ENCODE data around the gene EMP1.

EMP1 gene

DNA sequence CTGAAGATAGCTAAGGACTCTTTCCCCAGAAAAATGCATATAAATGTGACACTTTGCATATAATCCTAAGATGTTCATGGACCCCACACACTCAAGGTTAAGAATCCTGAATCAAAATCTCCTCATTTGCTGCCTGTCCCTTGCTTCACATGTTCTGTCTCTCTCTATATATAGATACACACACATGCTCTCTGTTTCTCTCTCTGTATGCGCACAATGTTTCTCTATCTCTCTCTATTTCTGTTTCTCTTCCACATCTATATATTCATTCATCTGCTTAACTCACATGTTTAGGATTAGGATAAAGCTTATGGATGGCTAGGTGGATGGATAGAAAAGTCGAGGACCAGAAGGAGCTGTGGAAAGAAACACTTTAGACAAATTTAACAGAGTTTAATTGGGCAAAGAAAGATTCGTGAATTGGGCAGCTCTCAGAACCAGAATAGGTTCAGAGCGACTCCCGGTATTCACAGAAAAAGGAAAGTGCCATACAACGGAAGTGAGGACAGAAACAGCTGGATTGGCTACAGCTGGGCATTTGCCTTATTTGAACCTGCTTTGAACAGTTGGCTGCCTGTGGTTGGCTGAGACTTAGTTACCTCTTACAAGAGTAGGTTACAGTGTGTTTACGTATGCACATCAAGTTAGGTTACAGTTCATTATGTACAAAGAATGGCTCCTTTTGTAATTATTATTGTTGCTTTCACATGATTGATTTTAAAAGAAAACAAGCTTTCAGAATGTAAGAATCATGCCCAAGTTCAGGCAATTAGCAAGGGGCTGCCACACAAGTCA, 57.6 kb downstream of the EMP1 start:
- Histone ChIP-seq H4K20me1 (ENCODE audit: insufficient read depth, low read length) (no peaks in the 10 kb centered on the region), H3K4me2 (ENCODE audit: low read length) (no peak overlapping the region), H3K9me2 (ENCODE audit: low read depth, low read length) (no peaks in the 10 kb centered on the region), H3K27ac (ENCODE audit: low read depth, low read length, poor library complexity, severe bottlenecking) (no peak overlapping the region), H3F3A (ENCODE audit: insufficient read depth, low read length) (no peaks in the 10 kb centered on the region), H3K4me1 (ENCODE audit: insufficient read depth, low read length, severe bottlenecking) (peaks cover 6% of the 10 kb centered on the region), H3K9me3 (ENCODE audit: low read length) (no peaks in the 10 kb centered on the region), H3K36me3 (ENCODE audit: insufficient read depth, low read length) (no peaks in the 10 kb centered on the region), H3K79me2 (ENCODE audit: insufficient read depth, low read length) (no peaks in the 10 kb centered on the region), H3K27me3 (ENCODE audit: insufficient read depth, low read length) (no peaks in the 10 kb centered on the region), H3K4me3 (ENCODE audit: low read depth, low read length, poor library complexity, severe bottlenecking) (no peak overlapping the region), H2AFZ (ENCODE audit: low read length) (no peak overlapping the region), H3K9ac (ENCODE audit: low read length) (no peak overlapping the region)
- TF ChIP-seq CTCF (IDR thresholded peaks at IDR 0.05; ENCODE audit: low read length) (no peak), EZH2 (IDR thresholded peaks at IDR 0.05; ENCODE audit: borderline replicate concordance, low read length) (no peak)

GRCh38 chr12:13255792-13256691, 59.5 kb downstream of the EMP1 start:
- Histone ChIP-seq H3K9ac (ENCODE audit: low read length) (no peak overlapping the region), H3K27ac (ENCODE audit: low read depth, low read length, poor library complexity, severe bottlenecking) (no peak overlapping the region), H3F3A (ENCODE audit: insufficient read depth, low read length) (no peaks in the 10 kb centered on the region), H4K20me1 (ENCODE audit: insufficient read depth, low read length) (no peaks in the 10 kb centered on the region), H2AFZ (ENCODE audit: low read length) (no peak overlapping the region), H3K36me3 (ENCODE audit: insufficient read depth, low read length) (no peaks in the 10 kb centered on the region), H3K79me2 (ENCODE audit: insufficient read depth, low read length) (no peaks in the 10 kb centered on the region), H3K4me1 (ENCODE audit: insufficient read depth, low read length, severe bottlenecking) (peaks cover 6% of the 10 kb centered on the region), H3K9me3 (ENCODE audit: low read length) (no peaks in the 10 kb centered on the region), H3K9me2 (ENCODE audit: low read depth, low read length) (no peaks in the 10 kb centered on the region), H3K4me3 (ENCODE audit: low read depth, low read length, poor library complexity, severe bottlenecking) (no peak overlapping the region), H3K27me3 (ENCODE audit: insufficient read depth, low read length) (no peaks in the 10 kb centered on the region), H3K4me2 (ENCODE audit: low read length) (peak overlapping the region; percentile 36; the same call in 1 of the 2 replicates)
- TF ChIP-seq CTCF (IDR thresholded peaks at IDR 0.05; ENCODE audit: low read length): peak; percentile 96
- TF ChIP-seq EZH2 (IDR thresholded peaks at IDR 0.05; ENCODE audit: borderline replicate concordance, low read length): no peak

DNA sequence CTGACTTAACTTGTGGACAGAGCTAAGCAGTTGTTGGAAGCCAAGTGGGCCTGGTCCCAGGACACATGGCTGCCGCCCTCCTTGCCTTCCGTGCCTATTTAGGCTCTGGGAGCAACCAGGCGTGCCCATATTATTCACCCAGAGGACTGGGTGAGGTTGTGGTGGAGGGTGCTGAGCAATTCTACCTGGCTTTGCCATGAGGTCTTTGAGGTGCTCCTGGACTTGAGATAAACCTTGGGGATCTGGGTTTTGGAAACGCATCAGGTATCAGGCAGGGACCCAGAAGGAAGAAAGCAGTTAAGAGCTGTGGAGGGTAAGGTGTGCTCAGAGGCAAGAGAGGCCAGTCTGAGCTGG, 60.1 kb downstream of the EMP1 start:
- Histone ChIP-seq H3F3A (ENCODE audit: insufficient read depth, low read length) (no peaks in the 10 kb centered on the region), H3K4me2 (ENCODE audit: low read length) (no peak overlapping the region), H3K4me3 (ENCODE audit: low read depth, low read length, poor library complexity, severe bottlenecking) (no peak overlapping the region), H3K4me1 (ENCODE audit: insufficient read depth, low read length, severe bottlenecking) (peaks cover 6% of the 10 kb centered on the region), H3K36me3 (ENCODE audit: insufficient read depth, low read length) (no peaks in the 10 kb centered on the region), H2AFZ (ENCODE audit: low read length) (no peak overlapping the region), H3K9ac (ENCODE audit: low read length) (no peak overlapping the region), H3K27me3 (ENCODE audit: insufficient read depth, low read length) (no peaks in the 10 kb centered on the region), H3K27ac (ENCODE audit: low read depth, low read length, poor library complexity, severe bottlenecking) (no peak overlapping the region), H4K20me1 (ENCODE audit: insufficient read depth, low read length) (no peaks in the 10 kb centered on the region), H3K9me3 (ENCODE audit: low read length) (no peaks in the 10 kb centered on the region), H3K79me2 (ENCODE audit: insufficient read depth, low read length) (no peaks in the 10 kb centered on the region), H3K9me2 (ENCODE audit: low read depth, low read length) (no peaks in the 10 kb centered on the region)
- TF ChIP-seq EZH2 (IDR thresholded peaks at IDR 0.05; ENCODE audit: borderline replicate concordance, low read length) (no peak), CTCF (IDR thresholded peaks at IDR 0.05; ENCODE audit: low read length) (no peak)
